Uterus (tissue), 4 donors: Measurements from ENCODE around the gene KCNMB1. TPM values are rescaled to one million over a fixed set of nuclear protein-coding genes. Genes with fewer than 3 reads are reported as not detected.

Experiments used
- DNase-seq, 2 donors: peaks; one replicate each; pipeline ENCODE4 v3.0.0-alpha.2; 2019 to 2020
- H3K27ac ChIP-seq, 2 donors: fragments of 200-600 bp; sonication (generic); 1 replicate in 1 of 2; 2 replicates in 1 of 2; pipeline ENCODE4 v1.5.1; 2016 to 2018
- H3K27me3 ChIP-seq, 2 donors: fragments of 200-600 bp; sonication (generic); one replicate each; pipeline ENCODE4 v1.5.1; 2018 to 2019; ENCODE audit warnings: control low read depth in 1 of 2
- H3K36me3 ChIP-seq, 2 donors: fragments of 200-600 bp; sonication (generic); one replicate each; pipeline ENCODE4 v1.5.1; 2019; ENCODE audit warnings: control low read depth in 1 of 2
- H3K4me1 ChIP-seq, 2 donors: fragments of 200-600 bp; sonication (generic); one replicate each; pipeline ENCODE4 v1.5.1; 2018 to 2019; ENCODE audit warnings: control low read depth in 1 of 2
- H3K4me3 ChIP-seq, 2 donors: fragments of 200-600 bp; sonication (generic); 1 replicate in 1 of 2; 2 replicates in 1 of 2; pipeline ENCODE4 v1.5.1; 2018 to 2019; ENCODE audit warnings: mild to moderate bottlenecking in 1 of 2
- H3K9me3 ChIP-seq, 2 donors: fragments of 200-600 bp; sonication (generic); one replicate each; pipeline ENCODE4 v1.5.1; 2019; ENCODE audit warnings: control low read depth in 1 of 2
- POLR2A ChIP-seq, 2 donors: fragments of 450-650 bp; IDR thresholded peaks; one replicate each; pipeline ENCODE4 v1.6.1; 2016; ENCODE audit warnings: antibody characterized with exemption in 2 of 2, mild to moderate bottlenecking in 1 of 2, moderate library complexity in 1 of 2
- intact Hi-C: fragments of 100-400 bp; cut with DNase I; formaldehyde crosslinking; loops from one replicate; pipeline ENCODE4 v1.15.1; 2023; ENCODE audit warnings: low total_unique reads
- total RNA-seq, 4 donors: library from RNA; depleted of rRNA in 3 of 4; stranded (reverse); fragments of >200 nt in 3 of 4; gene quantifications; one replicate each; pipeline versions ENCODE4 v1.1.0 to v1.2.4, GENCODE V29; 2014 to 2023
- TF ChIP-seq, protein P1 (sequence below), 4 experiments: fragments of 200-600 bp in 2 of 4; fragments of 450-650 bp in 2 of 4; sonication (generic) in 2 of 4; IDR thresholded peaks; one replicate each; pipeline ENCODE4 v1.5.1; 2016 to 2019; ENCODE audit warnings: antibody characterized with exemption in 4 of 4, mild to moderate bottlenecking in 2 of 4, moderate library complexity in 1 of 4
- donor health status: DM: yes; HTN: yes; CAD: no.

Gene KCNMB1
- total RNA-seq, 4 donors from 2014 or later: 5.7 to 42.6 (median 8.7) TPM

- no peak overlapping the region for H3K4me3 ChIP-seq
- H3K36me3 ChIP-seq: no peaks in the 10 kb centered on the region
- no peaks in the 10 kb centered on the region for H3K4me1 ChIP-seq
- no peak overlapping the region for H3K27ac ChIP-seq
- no peaks in the 10 kb centered on the region for H3K27me3 ChIP-seq
- intact Hi-C loops: no loop called here
- TF ChIP-seq POLR2A (IDR thresholded peaks at IDR 0.05): no peak
- TF ChIP-seq, protein P1, sequence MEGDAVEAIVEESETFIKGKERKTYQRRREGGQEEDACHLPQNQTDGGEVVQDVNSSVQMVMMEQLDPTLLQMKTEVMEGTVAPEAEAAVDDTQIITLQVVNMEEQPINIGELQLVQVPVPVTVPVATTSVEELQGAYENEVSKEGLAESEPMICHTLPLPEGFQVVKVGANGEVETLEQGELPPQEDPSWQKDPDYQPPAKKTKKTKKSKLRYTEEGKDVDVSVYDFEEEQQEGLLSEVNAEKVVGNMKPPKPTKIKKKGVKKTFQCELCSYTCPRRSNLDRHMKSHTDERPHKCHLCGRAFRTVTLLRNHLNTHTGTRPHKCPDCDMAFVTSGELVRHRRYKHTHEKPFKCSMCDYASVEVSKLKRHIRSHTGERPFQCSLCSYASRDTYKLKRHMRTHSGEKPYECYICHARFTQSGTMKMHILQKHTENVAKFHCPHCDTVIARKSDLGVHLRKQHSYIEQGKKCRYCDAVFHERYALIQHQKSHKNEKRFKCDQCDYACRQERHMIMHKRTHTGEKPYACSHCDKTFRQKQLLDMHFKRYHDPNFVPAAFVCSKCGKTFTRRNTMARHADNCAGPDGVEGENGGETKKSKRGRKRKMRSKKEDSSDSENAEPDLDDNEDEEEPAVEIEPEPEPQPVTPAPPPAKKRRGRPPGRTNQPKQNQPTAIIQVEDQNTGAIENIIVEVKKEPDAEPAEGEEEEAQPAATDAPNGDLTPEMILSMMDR (IDR thresholded peaks at IDR 0.05): no peak
- H3K9me3 ChIP-seq: no peaks in the 10 kb centered on the region
- no peak for DNase-seq
These were observed 14.5 kb upstream of the KCNMB1 start for GRCh38 chr5:170403675-170404074.

DNA sequence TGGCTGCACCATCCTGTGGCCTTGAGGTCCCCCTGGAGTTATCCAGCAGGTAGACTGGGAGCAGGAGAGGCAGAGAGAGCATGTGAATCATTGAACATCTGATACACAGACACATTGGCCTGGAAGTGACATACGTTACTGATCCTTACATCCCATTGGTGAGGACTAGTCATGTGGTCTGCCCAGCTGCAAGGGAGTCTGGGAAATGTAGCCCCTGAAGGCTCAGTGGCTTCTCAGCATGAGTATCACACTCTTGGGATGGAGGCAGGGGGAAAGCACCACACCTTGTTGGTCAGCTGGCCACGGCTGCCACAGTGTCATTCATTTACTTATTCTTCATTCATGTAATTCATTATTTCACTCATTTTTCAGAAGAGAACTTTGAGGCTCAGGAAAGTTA, 13.3 kb upstream of the KCNMB1 start:
- DNase-seq: no peak
- H3K36me3 ChIP-seq: no peaks in the 10 kb centered on the region

GRCh38 chr5:170397059-170397458, 7.9 kb upstream of the KCNMB1 start:
- Histone ChIP-seq H3K36me3 (no peaks in the 10 kb centered on the region), H3K27ac (no peak overlapping the region), H3K4me1 (no peaks in the 10 kb centered on the region), H3K27me3 (no peaks in the 10 kb centered on the region), H3K9me3 (no peaks in the 10 kb centered on the region), H3K4me3 (no peak overlapping the region)
- intact Hi-C loops: no loop called here
- TF ChIP-seq POLR2A (IDR thresholded peaks at IDR 0.05): no peak
- TF ChIP-seq, protein P1 (IDR thresholded peaks at IDR 0.05): no peak
- DNase-seq: no peak

More for the DNA sequence above, 13.3 kb upstream of the KCNMB1 start:
- no peaks in the 10 kb centered on the region for H3K4me1 ChIP-seq
- H3K9me3 ChIP-seq: no peaks in the 10 kb centered on the region
- no peaks in the 10 kb centered on the region for H3K27me3 ChIP-seq
- TF ChIP-seq POLR2A (IDR thresholded peaks at IDR 0.05): no peak
- TF ChIP-seq, protein P1 (IDR thresholded peaks at IDR 0.05): no peak
- intact Hi-C loops: no loop called here
- no peak overlapping the region for H3K4me3 ChIP-seq
- no peak overlapping the region for H3K27ac ChIP-seq

GRCh38 chr5:170393958-170394357, 4.8 kb upstream of the KCNMB1 start:
- no peaks in the 10 kb centered on the region for H3K9me3 ChIP-seq
- no peaks in the 10 kb centered on the region for H3K36me3 ChIP-seq
- no peak for DNase-seq
- no peaks in the 10 kb centered on the region for H3K4me1 ChIP-seq
- intact Hi-C loops: no loop called here
- H3K27me3 ChIP-seq: no peaks in the 10 kb centered on the region
- no peak overlapping the region for H3K4me3 ChIP-seq
- TF ChIP-seq, protein P1 (IDR thresholded peaks at IDR 0.05): no peak
- no peak for TF ChIP-seq POLR2A (IDR thresholded peaks at IDR 0.05)
- H3K27ac ChIP-seq: no peak overlapping the region

- no peak for DNase-seq
- Histone ChIP-seq H3K4me3 (no peak overlapping the region), H3K4me1 (no peaks in the 10 kb centered on the region), H3K27ac (no peak overlapping the region), H3K36me3 (no peaks in the 10 kb centered on the region), H3K27me3 (no peaks in the 10 kb centered on the region), H3K9me3 (no peaks in the 10 kb centered on the region)
- intact Hi-C loops: no loop called here
- TF ChIP-seq, protein P1 (IDR thresholded peaks at IDR 0.05): no peak
- no peak for TF ChIP-seq POLR2A (IDR thresholded peaks at IDR 0.05)
These were observed 4.1 kb upstream of the KCNMB1 start for GRCh38 chr5:170393235-170393634.
